ENCODE results near the gene DNAJC24.
"Not testable (repeated sequence)": the region's sequence is repeated elsewhere in the genome, so short reads cannot be mapped to it uniquely, and the experiment has no call there.

Gene DNAJC24

GRCh38 chr11:31369348-31370329 lies at the start of gene DNAJC24, which contains the start of gene DCDC1:
Gene DNAJC24, plus strand, starts transcription at chr11:31369860. Its CDS starts 889 bp downstream, at chr11:31370749.
Gene DCDC1, minus strand, starts transcription at chr11:31369739. Its CDS starts 41,459 bp downstream, at chr11:31328280.
- Histone ChIP-seq H3K4me3 (ENCODE audit: low read depth in 1 of 2, low read length in 2 of 2) (peak within 1 kb of the TSS; percentile 87 to 88), H3K4me1 (ENCODE audit: control insufficient read depth in 1 of 2, insufficient read depth in 2 of 2, low read length in 2 of 2) (peaks cover 4 to 18% of the 10 kb centered on the region in 2 donors), H3K9me3 (ENCODE audit: control insufficient read depth in 1 of 2, low read length in 2 of 2) (no peaks in the 10 kb centered on the region), H3K36me3 (ENCODE audit: control insufficient read depth in 1 of 2, insufficient read depth in 2 of 2, low read length in 2 of 2) (no peaks in the 10 kb centered on the region), H3K27me3 (ENCODE audit: low read depth, low read length) (no peaks in the 10 kb centered on the region), H3K27ac (ENCODE audit: low read length) (peak within 1 kb of the TSS; percentile 71)

GRCh38 chr11:31321494-31321893 lies 48.2 kb upstream of the DNAJC24 start:
- H3K36me3 ChIP-seq (ENCODE audit: control insufficient read depth in 1 of 2, insufficient read depth in 2 of 2, low read length in 2 of 2); H3K4me3 ChIP-seq (ENCODE audit: low read depth in 1 of 2, low read length in 2 of 2); H3K27me3 ChIP-seq (ENCODE audit: low read depth, low read length); H3K9me3 ChIP-seq (ENCODE audit: control insufficient read depth in 1 of 2, low read length in 2 of 2); H3K27ac ChIP-seq (ENCODE audit: low read length); H3K4me1 ChIP-seq (ENCODE audit: control insufficient read depth in 1 of 2, insufficient read depth in 2 of 2, low read length in 2 of 2): not testable (repeated sequence)

- Histone ChIP-seq H3K27me3 (ENCODE audit: low read depth, low read length) (no peaks in the 10 kb centered on the region), H3K4me1 (ENCODE audit: control insufficient read depth in 1 of 2, insufficient read depth in 2 of 2, low read length in 2 of 2) (no peaks in the 10 kb centered on the region), H3K9me3 (ENCODE audit: control insufficient read depth in 1 of 2, low read length in 2 of 2) (no peaks in the 10 kb centered on the region)
These were observed 46.5 kb upstream of the DNAJC24 start for GRCh38 chr11:31323145-31323544.

GRCh38 chr11:31325160-31325559 lies 44.5 kb upstream of the DNAJC24 start:
- no peaks in the 10 kb centered on the region for H3K36me3 ChIP-seq (ENCODE audit: control insufficient read depth in 1 of 2, insufficient read depth in 2 of 2, low read length in 2 of 2)

More at GRCh38 chr11:31323145-31323544, 46.5 kb upstream of the DNAJC24 start:
- H3K36me3 ChIP-seq (ENCODE audit: control insufficient read depth in 1 of 2, insufficient read depth in 2 of 2, low read length in 2 of 2): no peaks in the 10 kb centered on the region
- no peak overlapping the region for H3K4me3 ChIP-seq (ENCODE audit: low read depth in 1 of 2, low read length in 2 of 2)
- H3K27ac ChIP-seq (ENCODE audit: low read length): no peak overlapping the region

GRCh38 chr11:31326470-31327148 lies 43.1 kb upstream of the DNAJC24 start:
- Histone ChIP-seq H3K27me3 (ENCODE audit: low read depth, low read length) (no peaks in the 10 kb centered on the region), H3K4me1 (ENCODE audit: control insufficient read depth in 1 of 2, insufficient read depth in 2 of 2, low read length in 2 of 2) (no peaks in the 10 kb centered on the region), H3K27ac (ENCODE audit: low read length) (no peak overlapping the region), H3K4me3 (ENCODE audit: low read depth in 1 of 2, low read length in 2 of 2) (no peak overlapping the region), H3K9me3 (ENCODE audit: control insufficient read depth in 1 of 2, low read length in 2 of 2) (no peaks in the 10 kb centered on the region), H3K36me3 (ENCODE audit: control insufficient read depth in 1 of 2, insufficient read depth in 2 of 2, low read length in 2 of 2) (no peaks in the 10 kb centered on the region)

More at GRCh38 chr11:31325160-31325559, 44.5 kb upstream of the DNAJC24 start:
- Histone ChIP-seq H3K27ac (ENCODE audit: low read length) (no peak overlapping the region), H3K4me1 (ENCODE audit: control insufficient read depth in 1 of 2, insufficient read depth in 2 of 2, low read length in 2 of 2) (no peaks in the 10 kb centered on the region), H3K9me3 (ENCODE audit: control insufficient read depth in 1 of 2, low read length in 2 of 2) (no peaks in the 10 kb centered on the region), H3K4me3 (ENCODE audit: low read depth in 1 of 2, low read length in 2 of 2) (no peak overlapping the region), H3K27me3 (ENCODE audit: low read depth, low read length) (no peaks in the 10 kb centered on the region)

- Histone ChIP-seq H3K4me1 (ENCODE audit: control insufficient read depth in 1 of 2, insufficient read depth in 2 of 2, low read length in 2 of 2) (no peaks in the 10 kb centered on the region), H3K27me3 (ENCODE audit: low read depth, low read length) (no peaks in the 10 kb centered on the region), H3K36me3 (ENCODE audit: control insufficient read depth in 1 of 2, insufficient read depth in 2 of 2, low read length in 2 of 2) (no peaks in the 10 kb centered on the region), H3K27ac (ENCODE audit: low read length) (no peak overlapping the region), H3K9me3 (ENCODE audit: control insufficient read depth in 1 of 2, low read length in 2 of 2) (no peaks in the 10 kb centered on the region), H3K4me3 (ENCODE audit: low read depth in 1 of 2, low read length in 2 of 2) (no peak overlapping the region)
These were observed 42.2 kb upstream of the DNAJC24 start for GRCh38 chr11:31327417-31327816.

GRCh38 chr11:31328697-31329096 lies 41.0 kb upstream of the DNAJC24 start:
- H3K4me1 ChIP-seq (ENCODE audit: control insufficient read depth in 1 of 2, insufficient read depth in 2 of 2, low read length in 2 of 2): no peaks in the 10 kb centered on the region
- H3K4me3 ChIP-seq (ENCODE audit: low read depth in 1 of 2, low read length in 2 of 2): no peak overlapping the region
- H3K27me3 ChIP-seq (ENCODE audit: low read depth, low read length): no peaks in the 10 kb centered on the region
- H3K9me3 ChIP-seq (ENCODE audit: control insufficient read depth in 1 of 2, low read length in 2 of 2): no peaks in the 10 kb centered on the region
- H3K27ac ChIP-seq (ENCODE audit: low read length): no peak overlapping the region
- H3K36me3 ChIP-seq (ENCODE audit: control insufficient read depth in 1 of 2, insufficient read depth in 2 of 2, low read length in 2 of 2): no peaks in the 10 kb centered on the region

GRCh38 chr11:31337806-31338205 lies 31.9 kb upstream of the DNAJC24 start:
- Histone ChIP-seq H3K4me3 (ENCODE audit: low read depth in 1 of 2, low read length in 2 of 2) (no peak overlapping the region), H3K27ac (ENCODE audit: low read length) (no peak overlapping the region), H3K9me3 (ENCODE audit: control insufficient read depth in 1 of 2, low read length in 2 of 2) (peaks cover 0 to 3% of the 10 kb centered on the region in 2 donors), H3K36me3 (ENCODE audit: control insufficient read depth in 1 of 2, insufficient read depth in 2 of 2, low read length in 2 of 2) (no peaks in the 10 kb centered on the region), H3K27me3 (ENCODE audit: low read depth, low read length) (no peaks in the 10 kb centered on the region), H3K4me1 (ENCODE audit: control insufficient read depth in 1 of 2, insufficient read depth in 2 of 2, low read length in 2 of 2) (no peaks in the 10 kb centered on the region)

- Histone ChIP-seq H3K4me1 (ENCODE audit: control insufficient read depth in 1 of 2, insufficient read depth in 2 of 2, low read length in 2 of 2) (no peaks in the 10 kb centered on the region), H3K27me3 (ENCODE audit: low read depth, low read length) (no peaks in the 10 kb centered on the region), H3K27ac (ENCODE audit: low read length) (no peak overlapping the region), H3K36me3 (ENCODE audit: control insufficient read depth in 1 of 2, insufficient read depth in 2 of 2, low read length in 2 of 2) (no peaks in the 10 kb centered on the region), H3K9me3 (ENCODE audit: control insufficient read depth in 1 of 2, low read length in 2 of 2) (no peaks in the 10 kb centered on the region), H3K4me3 (ENCODE audit: low read depth in 1 of 2, low read length in 2 of 2) (no peak overlapping the region)
These were observed 28.6 kb upstream of the DNAJC24 start for GRCh38 chr11:31340903-31341572.

- Histone ChIP-seq H3K36me3 (ENCODE audit: control insufficient read depth in 1 of 2, insufficient read depth in 2 of 2, low read length in 2 of 2) (no peaks in the 10 kb centered on the region), H3K9me3 (ENCODE audit: control insufficient read depth in 1 of 2, low read length in 2 of 2) (no peaks in the 10 kb centered on the region), H3K4me3 (ENCODE audit: low read depth in 1 of 2, low read length in 2 of 2) (no peak overlapping the region), H3K27me3 (ENCODE audit: low read depth, low read length) (no peaks in the 10 kb centered on the region), H3K27ac (ENCODE audit: low read length) (no peak overlapping the region), H3K4me1 (ENCODE audit: control insufficient read depth in 1 of 2, insufficient read depth in 2 of 2, low read length in 2 of 2) (no peaks in the 10 kb centered on the region)
These were observed 18.5 kb upstream of the DNAJC24 start for GRCh38 chr11:31351168-31351567.

GRCh38 chr11:31355131-31355530 lies 14.5 kb upstream of the DNAJC24 start:
- H3K27ac ChIP-seq (ENCODE audit: low read length): no peak overlapping the region

More at GRCh38 chr11:31355131-31355530, 14.5 kb upstream of the DNAJC24 start:
- Histone ChIP-seq H3K36me3 (ENCODE audit: control insufficient read depth in 1 of 2, insufficient read depth in 2 of 2, low read length in 2 of 2) (no peaks in the 10 kb centered on the region), H3K4me1 (ENCODE audit: control insufficient read depth in 1 of 2, insufficient read depth in 2 of 2, low read length in 2 of 2) (no peaks in the 10 kb centered on the region), H3K9me3 (ENCODE audit: control insufficient read depth in 1 of 2, low read length in 2 of 2) (no peaks in the 10 kb centered on the region), H3K27me3 (ENCODE audit: low read depth, low read length) (no peaks in the 10 kb centered on the region), H3K4me3 (ENCODE audit: low read depth in 1 of 2, low read length in 2 of 2) (no peak overlapping the region)
